Endothelial cell of umbilical vein (primary cell): ENCODE data around the gene ITGA6. TPM values are rescaled to one million over a fixed set of nuclear protein-coding genes. Genes with fewer than 3 reads are reported as not detected.

Source experiments
- BruUV-seq: library from RNA; stranded (reverse); fragments of 400-500 nt; replicated peaks from 2 replicates; lab custom pipeline; 2021; lab: Mats Ljungman, UMichigan
- CTCF ChIA-PET: fragments of 300-600, 350-600 bp; sonication (Branson Sonifier 250); formaldehyde crosslinking; loops from one replicate; lab custom pipeline; 2021; ENCODE audit warnings: antibody characterized with exemption, inconsistent platforms; lab: Charles Lee
- POLR2A ChIA-PET: fragments of 300-600, 350-600 bp; sonication (Branson Sonifier 250); formaldehyde crosslinking; loops from one replicate; lab custom pipeline; 2021; ENCODE audit warnings: antibody characterized with exemption, inconsistent platforms; lab: Charles Lee
- DNase-seq: peaks from one replicate; pipeline ENCODE4 v3.0.0-alpha.2; 2011; ENCODE audit warnings: low read depth, low spot score
- FAIRE-seq: peaks from 2 replicates; lab custom pipeline; 2011; peaks lifted over from hg19 to GRCh38; lab: Jason Lieb, UNC
- H2AFZ ChIP-seq: 2 replicates; pipeline ENCODE4 v1.6.0; 2012; ENCODE audit warnings: low read depth, low read length, control low read depth, inconsistent platforms
- H3K27ac ChIP-seq: 2 replicates; pipeline ENCODE4 v1.5.1; 2011; ENCODE audit warnings: low read depth, mild to moderate bottlenecking, control low read depth, low read length, moderate library complexity; ENCODE audit not compliant: insufficient read depth
- H3K27me3 ChIP-seq, 2 experiments: 2 replicates each; pipeline versions ENCODE4 v1.6.0 to v1.6.1; 2011; ENCODE audit warnings: low read length in 2 of 2, mixed read lengths in 1 of 2; ENCODE audit not compliant: control insufficient read depth in 2 of 2, insufficient read depth in 2 of 2
- H3K36me3 ChIP-seq, 2 experiments: 2 replicates in 1 of 2; 3 replicates in 1 of 2; pipeline ENCODE4 v1.5.1; 2011; ENCODE audit warnings: low read length in 2 of 2, mild to moderate bottlenecking in 1 of 2, moderate library complexity in 1 of 2; ENCODE audit not compliant: control insufficient read depth in 2 of 2, insufficient read depth in 2 of 2; ENCODE audit errors: extremely low read depth in 1 of 2
- H3K4me1 ChIP-seq: 3 replicates; pipeline ENCODE4 v1.5.1; 2011; ENCODE audit warnings: mild to moderate bottlenecking, low read length; ENCODE audit not compliant: control insufficient read depth, insufficient read depth; ENCODE audit errors: extremely low read depth
- H3K4me2 ChIP-seq: 2 replicates; pipeline ENCODE4 v1.6.1; 2011; ENCODE audit warnings: low read length, control low read depth, mixed read lengths; ENCODE audit not compliant: insufficient read depth
- H3K4me3 ChIP-seq, 3 experiments: fragments of 200-600 bp in 1 of 3; sonication (generic), shearing (Covaris generic) in 1 of 3; replicated peaks in 1 of 3; 2 replicates each; pipeline ENCODE4 v1.5.1; 2011 to 2016; ENCODE audit warnings: control low read depth in 3 of 3, low read length in 3 of 3, mild to moderate bottlenecking in 2 of 3, inconsistent platforms in 1 of 3, low read depth in 1 of 3, moderate library complexity in 1 of 3; ENCODE audit not compliant: insufficient read depth in 1 of 3
- H3K79me2 ChIP-seq: 2 replicates; pipeline ENCODE4 v1.6.0; 2012; ENCODE audit warnings: low read length, inconsistent platforms; ENCODE audit not compliant: control insufficient read depth, insufficient read depth
- H3K9ac ChIP-seq: replicated peaks from 2 replicates; pipeline ENCODE3; 2011; ENCODE audit warnings: low read length, control low read depth; ENCODE audit not compliant: insufficient read depth; ENCODE audit errors: extremely low read depth
- H3K9me1 ChIP-seq: replicated peaks from 3 replicates; pipeline ENCODE4 v1.6.0; 2011; ENCODE audit warnings: mild to moderate bottlenecking, low read length; ENCODE audit not compliant: control insufficient read depth, insufficient read depth; ENCODE audit errors: extremely low read depth
- H3K9me3 ChIP-seq: replicated peaks from 2 replicates; pipeline ENCODE4 v1.5.1; 2012; ENCODE audit warnings: low read length, inconsistent platforms; ENCODE audit not compliant: control insufficient read depth, insufficient read depth
- H4K20me1 ChIP-seq: replicated peaks from 2 replicates; pipeline ENCODE3; 2011; ENCODE audit warnings: mild to moderate bottlenecking, low read length; ENCODE audit not compliant: control insufficient read depth, insufficient read depth; ENCODE audit errors: extremely low read depth
- EZH2 ChIP-seq: IDR thresholded peaks from 2 replicates; pipeline ENCODE4 v1.6.1; 2012; ENCODE audit warnings: borderline replicate concordance, low read depth, mild to moderate bottlenecking, moderate library complexity, low read length, inconsistent platforms; ENCODE audit not compliant: severe bottlenecking
- FOS ChIP-seq: IDR thresholded peaks from 2 replicates; pipeline ENCODE4 v1.6.1; 2011; ENCODE audit warnings: mild to moderate bottlenecking, low read length, moderate library complexity, borderline replicate concordance; ENCODE audit not compliant: insufficient read depth
- GATA2 ChIP-seq: IDR thresholded peaks from 2 replicates; pipeline ENCODE4 v1.7.0; 2011; ENCODE audit warnings: low read depth, mild to moderate bottlenecking, moderate library complexity, mixed read lengths, low read length; ENCODE audit not compliant: insufficient read length, insufficient read depth
- JUN ChIP-seq: IDR thresholded peaks from 2 replicates; pipeline ENCODE4 v1.6.1; 2011; ENCODE audit warnings: borderline replicate concordance, low read depth; ENCODE audit not compliant: insufficient read length, insufficient read depth
- MYC ChIP-seq: IDR thresholded peaks from one replicate; pipeline ENCODE4 v1.6.1; 2011; ENCODE audit warnings: mild to moderate bottlenecking, low read depth, low read length
- dilution Hi-C: fragments of 300-500 bp; cut with MboI; formaldehyde crosslinking; loops from one replicate; pipeline ENCODE4 v1.15.0; 2019; ENCODE audit warnings: low sequenced_read_pairs; ENCODE audit not compliant: extremely low pct_ligation_motif_present
- intact Hi-C: fragments of 100-400 bp; cut with micrococcal nuclease; formaldehyde crosslinking; loops from one replicate; pipeline ENCODE4 v1.10.0; 2022
- polyA plus RNA-seq, 4 experiments: library from polyadenylated mRNA; depleted of rRNA in 3 of 4; stranded (reverse) in 3 of 4; unstranded in 1 of 4; fragments of >200 nt; gene quantifications; 2 replicates each; pipeline versions ENCODE4 v1.2.1 to v1.2.3, GENCODE V29; 2011 to 2012; ENCODE audit warnings: missing spikeins in 1 of 4
- total RNA-seq: library from RNA; stranded (reverse); gene quantifications from 2 replicates; pipeline ENCODE4 v1.2.3, GENCODE V29; 2021
- TF ChIP-seq, protein P1 (sequence below): IDR thresholded peaks from 2 replicates; pipeline ENCODE4 v1.6.1; 2011; ENCODE audit not compliant: insufficient read depth, insufficient read length
- TF ChIP-seq, protein P2 (sequence below), 2 donors: IDR thresholded peaks; 1 replicate in 1 of 2; 2 replicates in 1 of 2; pipeline ENCODE4 v1.5.1; 2011; ENCODE audit warnings: low read length in 2 of 2, mild to moderate bottlenecking in 2 of 2, moderate library complexity in 2 of 2, control low read depth in 1 of 2, inconsistent platforms in 1 of 2, low read depth in 1 of 2; ENCODE audit not compliant: insufficient read depth in 1 of 2; ENCODE audit errors: extremely low read depth in 1 of 2

ITGA6 gene
- total and polyA plus RNA-seq, 2 donors (not counting 3 experiments of a cell fraction or from before 2014, with no cell fraction given) = 24.9 to 208 TPM

DNA sequence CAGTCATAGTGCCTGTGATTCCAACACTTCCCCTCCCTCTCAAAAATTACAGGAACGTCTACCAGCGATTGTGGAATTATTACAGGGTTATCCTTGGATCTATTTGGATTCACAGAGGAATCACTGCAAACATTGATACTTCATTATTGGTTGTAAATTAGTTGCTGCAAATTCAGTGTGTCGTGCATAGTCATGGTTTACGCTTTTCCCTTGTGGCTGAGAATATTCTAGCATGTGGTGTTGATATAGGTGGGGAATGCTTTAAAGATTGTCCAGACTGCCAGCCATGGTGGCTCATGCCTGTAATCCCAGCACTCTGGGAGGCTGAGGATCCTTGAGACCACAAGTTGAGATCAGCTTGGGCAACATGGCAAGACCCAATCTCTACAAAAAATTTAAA is 79.8 kb downstream of the ITGA6 start:
- no peaks in the 10 kb centered on the region for H3K4me1 ChIP-seq
- intact Hi-C loops (no loop called here), dilution Hi-C loops (no loop called here)
- H3K27ac ChIP-seq = no peak overlapping the region
- H3K9me1 ChIP-seq = no peaks in the 10 kb centered on the region
- H2AFZ ChIP-seq = no peak overlapping the region
- DNase-seq (no peak), FAIRE-seq (no peak)
- BruUV-seq = no TSS peak
- H4K20me1 ChIP-seq = no peaks in the 10 kb centered on the region
- peaks cover 4% of the 10 kb centered on the region for H3K9me3 ChIP-seq
- no peak overlapping the region for H3K4me2 ChIP-seq
- no peak overlapping the region for H3K4me3 ChIP-seq
- POLR2A ChIA-PET = no interaction called here
- TF ChIP-seq FOS (no peak), JUN (no peak), EZH2 (no peak), MYC (no peak), GATA2 (no peak)
- TF ChIP-seq, protein P1, sequence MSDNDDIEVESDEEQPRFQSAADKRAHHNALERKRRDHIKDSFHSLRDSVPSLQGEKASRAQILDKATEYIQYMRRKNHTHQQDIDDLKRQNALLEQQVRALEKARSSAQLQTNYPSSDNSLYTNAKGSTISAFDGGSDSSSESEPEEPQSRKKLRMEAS = no peak
- TF ChIP-seq, protein P2, sequence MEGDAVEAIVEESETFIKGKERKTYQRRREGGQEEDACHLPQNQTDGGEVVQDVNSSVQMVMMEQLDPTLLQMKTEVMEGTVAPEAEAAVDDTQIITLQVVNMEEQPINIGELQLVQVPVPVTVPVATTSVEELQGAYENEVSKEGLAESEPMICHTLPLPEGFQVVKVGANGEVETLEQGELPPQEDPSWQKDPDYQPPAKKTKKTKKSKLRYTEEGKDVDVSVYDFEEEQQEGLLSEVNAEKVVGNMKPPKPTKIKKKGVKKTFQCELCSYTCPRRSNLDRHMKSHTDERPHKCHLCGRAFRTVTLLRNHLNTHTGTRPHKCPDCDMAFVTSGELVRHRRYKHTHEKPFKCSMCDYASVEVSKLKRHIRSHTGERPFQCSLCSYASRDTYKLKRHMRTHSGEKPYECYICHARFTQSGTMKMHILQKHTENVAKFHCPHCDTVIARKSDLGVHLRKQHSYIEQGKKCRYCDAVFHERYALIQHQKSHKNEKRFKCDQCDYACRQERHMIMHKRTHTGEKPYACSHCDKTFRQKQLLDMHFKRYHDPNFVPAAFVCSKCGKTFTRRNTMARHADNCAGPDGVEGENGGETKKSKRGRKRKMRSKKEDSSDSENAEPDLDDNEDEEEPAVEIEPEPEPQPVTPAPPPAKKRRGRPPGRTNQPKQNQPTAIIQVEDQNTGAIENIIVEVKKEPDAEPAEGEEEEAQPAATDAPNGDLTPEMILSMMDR (IDR thresholded peaks at IDR 0.05; ENCODE audit: extremely low read depth in 1 of 2, insufficient read depth in 1 of 2, low read depth in 1 of 2, low read length in 2 of 2) = no peak
- H3K27me3 ChIP-seq = no peaks in the 10 kb centered on the region
- no peaks in the 10 kb centered on the region for H3K79me2 ChIP-seq
- CTCF ChIA-PET = interaction anchor here (0.8 to 1.8 kb wide), 4 partner anchors 14 to 380 kb away, joined by 3 to 6 read pairs (median 4); no protein-coding TSS in a partner anchor
- H3K9ac ChIP-seq = no peak overlapping the region
- peaks cover 2 to 10% of the 10 kb centered on the region in 2 experiments for H3K36me3 ChIP-seq
